ENCODE measurements around the gene KLF16. TPM values are rescaled to one million over a fixed set of nuclear protein-coding genes. Genes with fewer than 3 reads are reported as not detected.

KLF16 gene
- total RNA-seq, 1 experiment from 2014 or later: 64.0 TPM

DNA sequence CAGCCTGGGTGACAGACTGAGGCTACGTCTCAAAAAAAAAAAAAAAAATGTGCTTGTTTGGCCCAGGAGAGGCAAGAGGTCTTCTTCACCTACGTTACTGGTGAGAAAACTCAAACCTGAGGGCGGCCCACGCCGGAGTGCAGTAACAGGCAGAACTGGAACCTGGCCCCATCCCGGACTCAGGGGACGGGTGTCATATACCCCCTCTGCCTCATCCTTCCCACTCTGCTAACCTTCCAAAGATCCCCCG is 41.4 kb upstream of the KLF16 start:
- Mint-ChIP-seq H3K4me3 (peak overlapping the region; percentile 65), H3K36me3 (no peaks in the 10 kb centered on the region), H3K27me3 (ENCODE audit: low read depth) (no peaks in the 10 kb centered on the region), H3K4me1 (peaks cover 17% of the 10 kb centered on the region), H3K27ac (peak overlapping the region; percentile 95), H3K9me3 (no peaks in the 10 kb centered on the region)
- CTCF ChIA-PET: interaction anchor here (0.5 to 2.2 kb wide), 8 partner anchors 10 to 79 kb away, joined by 3 to 11 read pairs (median 4); no protein-coding TSS in a partner anchor
- DNase-seq (ENCODE audit: low spot score): no peak
- POLR2A ChIA-PET: interaction anchor here (0.7 to 1.4 kb wide), 3 partner anchors 9 to 137 kb away, joined by 3 read pairs; no protein-coding TSS in a partner anchor
- ATAC-seq: peak; percentile 4; the same call in 1 of the 2 replicates
- no peak for TF ChIP-seq RORB (CRISPR knock-in tag; IDR thresholded peaks at IDR 0.05)
- TF ChIP-seq NFE2L1 (CRISPR knock-in tag; IDR thresholded peaks at IDR 0.05): 0 out of 2 replicates have a peak, but pooled peaks have one; percentile 33

DNA sequence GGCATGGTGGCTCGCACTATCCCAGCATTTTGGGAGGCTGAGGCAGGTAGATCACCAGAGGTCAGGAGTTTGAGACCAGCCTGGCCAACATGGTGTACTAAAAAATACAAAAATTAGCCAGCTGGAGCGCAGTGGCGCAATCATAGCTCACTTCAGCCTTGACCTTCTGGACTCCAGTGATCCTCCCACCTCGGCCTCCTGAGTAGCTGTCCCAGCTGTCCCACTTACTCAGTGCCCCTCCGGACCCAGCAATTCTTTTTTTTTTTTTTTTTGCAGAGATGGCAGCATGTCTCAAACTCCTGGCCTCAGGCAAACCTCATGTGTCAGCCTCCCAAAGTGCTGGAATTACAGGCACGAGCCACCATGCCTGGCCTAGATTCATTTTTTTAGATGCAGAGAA is 39.5 kb upstream of the KLF16 start:
- peaks cover 17% of the 10 kb centered on the region for H3K4me1 Mint-ChIP-seq
- CTCF ChIA-PET: interaction anchor here (2.0 to 2.2 kb wide), 2 partner anchors 27 to 77 kb away, joined by 10 to 11 read pairs; no protein-coding TSS in a partner anchor
- no peaks in the 10 kb centered on the region for H3K9me3 Mint-ChIP-seq
- H3K4me3 Mint-ChIP-seq: no peak overlapping the region
- H3K27me3 Mint-ChIP-seq (ENCODE audit: low read depth): no peaks in the 10 kb centered on the region
- TF ChIP-seq, protein P1, sequence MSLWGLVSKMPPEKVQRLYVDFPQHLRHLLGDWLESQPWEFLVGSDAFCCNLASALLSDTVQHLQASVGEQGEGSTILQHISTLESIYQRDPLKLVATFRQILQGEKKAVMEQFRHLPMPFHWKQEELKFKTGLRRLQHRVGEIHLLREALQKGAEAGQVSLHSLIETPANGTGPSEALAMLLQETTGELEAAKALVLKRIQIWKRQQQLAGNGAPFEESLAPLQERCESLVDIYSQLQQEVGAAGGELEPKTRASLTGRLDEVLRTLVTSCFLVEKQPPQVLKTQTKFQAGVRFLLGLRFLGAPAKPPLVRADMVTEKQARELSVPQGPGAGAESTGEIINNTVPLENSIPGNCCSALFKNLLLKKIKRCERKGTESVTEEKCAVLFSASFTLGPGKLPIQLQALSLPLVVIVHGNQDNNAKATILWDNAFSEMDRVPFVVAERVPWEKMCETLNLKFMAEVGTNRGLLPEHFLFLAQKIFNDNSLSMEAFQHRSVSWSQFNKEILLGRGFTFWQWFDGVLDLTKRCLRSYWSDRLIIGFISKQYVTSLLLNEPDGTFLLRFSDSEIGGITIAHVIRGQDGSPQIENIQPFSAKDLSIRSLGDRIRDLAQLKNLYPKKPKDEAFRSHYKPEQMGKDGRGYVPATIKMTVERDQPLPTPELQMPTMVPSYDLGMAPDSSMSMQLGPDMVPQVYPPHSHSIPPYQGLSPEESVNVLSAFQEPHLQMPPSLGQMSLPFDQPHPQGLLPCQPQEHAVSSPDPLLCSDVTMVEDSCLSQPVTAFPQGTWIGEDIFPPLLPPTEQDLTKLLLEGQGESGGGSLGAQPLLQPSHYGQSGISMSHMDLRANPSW (CRISPR knock-in tag; conservative IDR thresholded peaks at IDR 0.05; ENCODE audit: low read depth): no peak
- TF ChIP-seq IRF2 (CRISPR knock-in tag; IDR thresholded peaks at IDR 0.05; ENCODE audit: borderline replicate concordance, low read depth) (no peak), GABPB1 (CRISPR knock-in tag; IDR thresholded peaks at IDR 0.05) (peak; percentile 30; the same call in 1 of the 2 replicates)
- TF ChIP-seq, protein P2, sequence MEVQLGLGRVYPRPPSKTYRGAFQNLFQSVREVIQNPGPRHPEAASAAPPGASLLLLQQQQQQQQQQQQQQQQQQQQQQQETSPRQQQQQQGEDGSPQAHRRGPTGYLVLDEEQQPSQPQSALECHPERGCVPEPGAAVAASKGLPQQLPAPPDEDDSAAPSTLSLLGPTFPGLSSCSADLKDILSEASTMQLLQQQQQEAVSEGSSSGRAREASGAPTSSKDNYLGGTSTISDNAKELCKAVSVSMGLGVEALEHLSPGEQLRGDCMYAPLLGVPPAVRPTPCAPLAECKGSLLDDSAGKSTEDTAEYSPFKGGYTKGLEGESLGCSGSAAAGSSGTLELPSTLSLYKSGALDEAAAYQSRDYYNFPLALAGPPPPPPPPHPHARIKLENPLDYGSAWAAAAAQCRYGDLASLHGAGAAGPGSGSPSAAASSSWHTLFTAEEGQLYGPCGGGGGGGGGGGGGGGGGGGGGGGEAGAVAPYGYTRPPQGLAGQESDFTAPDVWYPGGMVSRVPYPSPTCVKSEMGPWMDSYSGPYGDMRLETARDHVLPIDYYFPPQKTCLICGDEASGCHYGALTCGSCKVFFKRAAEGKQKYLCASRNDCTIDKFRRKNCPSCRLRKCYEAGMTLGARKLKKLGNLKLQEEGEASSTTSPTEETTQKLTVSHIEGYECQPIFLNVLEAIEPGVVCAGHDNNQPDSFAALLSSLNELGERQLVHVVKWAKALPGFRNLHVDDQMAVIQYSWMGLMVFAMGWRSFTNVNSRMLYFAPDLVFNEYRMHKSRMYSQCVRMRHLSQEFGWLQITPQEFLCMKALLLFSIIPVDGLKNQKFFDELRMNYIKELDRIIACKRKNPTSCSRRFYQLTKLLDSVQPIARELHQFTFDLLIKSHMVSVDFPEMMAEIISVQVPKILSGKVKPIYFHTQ (CRISPR knock-in tag; IDR thresholded peaks at IDR 0.05): no peak
- no peak for DNase-seq (ENCODE audit: low spot score)
- H3K36me3 Mint-ChIP-seq: no peaks in the 10 kb centered on the region
- POLR2A ChIA-PET: interaction anchor here (0.6 to 0.7 kb wide), 2 partner anchors 28 to 1553 kb away, joined by 3 read pairs; no protein-coding TSS in a partner anchor
- no peak overlapping the region; the same call in 1 of the 2 replicates for H3K27ac Mint-ChIP-seq
- no peak for ATAC-seq

DNA sequence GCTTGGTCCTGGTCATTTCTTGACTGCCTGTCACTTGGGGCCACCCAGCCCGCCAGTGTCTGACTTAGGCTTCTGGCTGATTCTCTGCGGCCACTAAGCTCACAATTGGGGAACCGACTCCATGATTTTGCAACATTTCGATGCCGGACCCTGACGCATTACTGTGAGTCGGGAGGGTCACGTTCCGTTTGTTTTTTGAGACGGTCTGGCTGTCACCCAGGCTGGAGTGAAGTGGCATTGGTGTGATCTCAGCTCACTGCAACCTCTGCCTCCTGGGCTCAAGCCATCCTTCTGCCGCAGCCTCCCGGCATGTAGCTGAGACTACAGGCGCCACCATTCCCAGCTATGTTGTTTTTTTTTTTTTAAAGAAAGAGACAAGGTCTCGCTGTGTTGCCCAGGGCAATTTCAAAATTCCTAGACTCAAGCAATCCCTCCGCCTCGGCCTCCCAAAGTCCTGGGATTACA is 38.6 kb upstream of the KLF16 start:
- no peak overlapping the region for H3K27ac Mint-ChIP-seq
- ChIA-PET POLR2A (no interaction called here), CTCF (interaction anchor here (0.6 kb wide), 1 partner anchor 43 kb away, joined by 4 read pairs; no protein-coding TSS in a partner anchor)
- H3K36me3 Mint-ChIP-seq: no peaks in the 10 kb centered on the region
- TF ChIP-seq, protein P3, sequence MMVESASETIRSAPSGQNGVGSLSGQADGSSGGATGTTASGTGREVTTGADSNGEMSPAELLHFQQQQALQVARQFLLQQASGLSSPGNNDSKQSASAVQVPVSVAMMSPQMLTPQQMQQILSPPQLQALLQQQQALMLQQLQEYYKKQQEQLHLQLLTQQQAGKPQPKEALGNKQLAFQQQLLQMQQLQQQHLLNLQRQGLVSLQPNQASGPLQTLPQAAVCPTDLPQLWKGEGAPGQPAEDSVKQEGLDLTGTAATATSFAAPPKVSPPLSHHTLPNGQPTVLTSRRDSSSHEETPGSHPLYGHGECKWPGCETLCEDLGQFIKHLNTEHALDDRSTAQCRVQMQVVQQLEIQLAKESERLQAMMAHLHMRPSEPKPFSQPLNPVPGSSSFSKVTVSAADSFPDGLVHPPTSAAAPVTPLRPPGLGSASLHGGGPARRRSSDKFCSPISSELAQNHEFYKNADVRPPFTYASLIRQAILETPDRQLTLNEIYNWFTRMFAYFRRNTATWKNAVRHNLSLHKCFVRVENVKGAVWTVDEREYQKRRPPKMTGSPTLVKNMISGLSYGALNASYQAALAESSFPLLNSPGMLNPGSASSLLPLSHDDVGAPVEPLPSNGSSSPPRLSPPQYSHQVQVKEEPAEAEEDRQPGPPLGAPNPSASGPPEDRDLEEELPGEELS (CRISPR knock-in tag; IDR thresholded peaks at IDR 0.05): no peak
- TF ChIP-seq ZNF121 (CRISPR knock-in tag; IDR thresholded peaks at IDR 0.05): 0 out of 2 replicates have a peak, but pooled peaks have one; percentile 0
- H3K4me1 Mint-ChIP-seq: peaks cover 21% of the 10 kb centered on the region
- no peak overlapping the region for H3K4me3 Mint-ChIP-seq
- no peak for ATAC-seq
- no peak for DNase-seq (ENCODE audit: low spot score)
- H3K9me3 Mint-ChIP-seq: no peaks in the 10 kb centered on the region
- H3K27me3 Mint-ChIP-seq (ENCODE audit: low read depth): peaks cover 5% of the 10 kb centered on the region; the same call in 1 of the 2 replicates

DNA sequence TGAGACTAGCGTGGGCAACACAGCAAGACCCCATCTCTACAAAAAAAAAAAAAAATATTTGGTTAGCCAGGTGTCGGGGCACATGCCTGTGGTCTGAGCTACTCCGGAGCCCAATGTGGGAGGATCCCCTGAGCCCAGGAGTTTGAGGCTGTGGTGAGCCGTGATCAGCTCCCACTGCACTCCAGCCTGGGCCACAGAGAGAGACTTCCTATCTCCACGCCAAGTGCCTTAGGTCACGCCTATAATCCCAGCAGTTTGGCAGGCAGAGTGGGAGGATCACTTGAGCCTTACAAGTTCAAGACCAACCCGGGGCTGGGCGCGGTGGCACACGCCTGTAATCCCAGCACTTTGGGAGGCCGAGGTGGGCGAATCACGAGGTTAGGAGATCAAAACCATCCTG is 33.1 kb upstream of the KLF16 start:
- H3K27me3 Mint-ChIP-seq (ENCODE audit: low read depth): peaks cover 17% of the 10 kb centered on the region
- DNase-seq (ENCODE audit: low spot score) (no peak), ATAC-seq (no peak)
- H3K9me3 Mint-ChIP-seq: no peaks in the 10 kb centered on the region
- H3K4me3 Mint-ChIP-seq: no peak overlapping the region
- POLR2A ChIA-PET: no interaction called here
- CTCF ChIA-PET: interaction anchor here (1.2 to 2.8 kb wide), 4 partner anchors 31 to 370 kb away, joined by 3 to 19 read pairs (median 5); no protein-coding TSS in a partner anchor
- no peak overlapping the region for H3K27ac Mint-ChIP-seq
- no peaks in the 10 kb centered on the region for H3K36me3 Mint-ChIP-seq
- H3K4me1 Mint-ChIP-seq: peaks cover 7% of the 10 kb centered on the region
- TF ChIP-seq HMGA2 (CRISPR knock-in tag; IDR thresholded peaks at IDR 0.05) (no peak), FOXJ3 (CRISPR knock-in tag; IDR thresholded peaks at IDR 0.05; ENCODE audit: borderline replicate concordance) (no peak), CREB1 (CRISPR knock-in tag; IDR thresholded peaks at IDR 0.05) (no peak)
- TF ChIP-seq, protein P4, sequence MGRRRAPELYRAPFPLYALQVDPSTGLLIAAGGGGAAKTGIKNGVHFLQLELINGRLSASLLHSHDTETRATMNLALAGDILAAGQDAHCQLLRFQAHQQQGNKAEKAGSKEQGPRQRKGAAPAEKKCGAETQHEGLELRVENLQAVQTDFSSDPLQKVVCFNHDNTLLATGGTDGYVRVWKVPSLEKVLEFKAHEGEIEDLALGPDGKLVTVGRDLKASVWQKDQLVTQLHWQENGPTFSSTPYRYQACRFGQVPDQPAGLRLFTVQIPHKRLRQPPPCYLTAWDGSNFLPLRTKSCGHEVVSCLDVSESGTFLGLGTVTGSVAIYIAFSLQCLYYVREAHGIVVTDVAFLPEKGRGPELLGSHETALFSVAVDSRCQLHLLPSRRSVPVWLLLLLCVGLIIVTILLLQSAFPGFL (CRISPR knock-in tag; IDR thresholded peaks at IDR 0.05; ENCODE audit: borderline replicate concordance): no peak
- TF ChIP-seq, protein P5, sequence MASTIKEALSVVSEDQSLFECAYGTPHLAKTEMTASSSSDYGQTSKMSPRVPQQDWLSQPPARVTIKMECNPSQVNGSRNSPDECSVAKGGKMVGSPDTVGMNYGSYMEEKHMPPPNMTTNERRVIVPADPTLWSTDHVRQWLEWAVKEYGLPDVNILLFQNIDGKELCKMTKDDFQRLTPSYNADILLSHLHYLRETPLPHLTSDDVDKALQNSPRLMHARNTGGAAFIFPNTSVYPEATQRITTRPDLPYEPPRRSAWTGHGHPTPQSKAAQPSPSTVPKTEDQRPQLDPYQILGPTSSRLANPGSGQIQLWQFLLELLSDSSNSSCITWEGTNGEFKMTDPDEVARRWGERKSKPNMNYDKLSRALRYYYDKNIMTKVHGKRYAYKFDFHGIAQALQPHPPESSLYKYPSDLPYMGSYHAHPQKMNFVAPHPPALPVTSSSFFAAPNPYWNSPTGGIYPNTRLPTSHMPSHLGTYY (CRISPR knock-in tag; IDR thresholded peaks at IDR 0.05): no peak
- TF ChIP-seq, protein P6, sequence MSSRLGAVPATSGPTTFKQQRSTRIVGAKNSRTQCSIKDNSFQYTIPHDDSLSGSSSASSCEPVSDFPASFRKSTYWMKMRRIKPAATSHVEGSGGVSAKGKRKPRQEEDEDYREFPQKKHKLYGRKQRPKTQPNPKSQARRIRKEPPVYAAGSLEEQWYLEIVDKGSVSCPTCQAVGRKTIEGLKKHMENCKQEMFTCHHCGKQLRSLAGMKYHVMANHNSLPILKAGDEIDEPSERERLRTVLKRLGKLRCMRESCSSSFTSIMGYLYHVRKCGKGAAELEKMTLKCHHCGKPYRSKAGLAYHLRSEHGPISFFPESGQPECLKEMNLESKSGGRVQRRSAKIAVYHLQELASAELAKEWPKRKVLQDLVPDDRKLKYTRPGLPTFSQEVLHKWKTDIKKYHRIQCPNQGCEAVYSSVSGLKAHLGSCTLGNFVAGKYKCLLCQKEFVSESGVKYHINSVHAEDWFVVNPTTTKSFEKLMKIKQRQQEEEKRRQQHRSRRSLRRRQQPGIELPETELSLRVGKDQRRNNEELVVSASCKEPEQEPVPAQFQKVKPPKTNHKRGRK (CRISPR knock-in tag; IDR thresholded peaks at IDR 0.05; ENCODE audit: borderline replicate concordance): no peak
- TF ChIP-seq, protein P7, sequence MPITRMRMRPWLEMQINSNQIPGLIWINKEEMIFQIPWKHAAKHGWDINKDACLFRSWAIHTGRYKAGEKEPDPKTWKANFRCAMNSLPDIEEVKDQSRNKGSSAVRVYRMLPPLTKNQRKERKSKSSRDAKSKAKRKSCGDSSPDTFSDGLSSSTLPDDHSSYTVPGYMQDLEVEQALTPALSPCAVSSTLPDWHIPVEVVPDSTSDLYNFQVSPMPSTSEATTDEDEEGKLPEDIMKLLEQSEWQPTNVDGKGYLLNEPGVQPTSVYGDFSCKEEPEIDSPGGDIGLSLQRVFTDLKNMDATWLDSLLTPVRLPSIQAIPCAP (CRISPR knock-in tag; IDR thresholded peaks at IDR 0.05): no peak

Data from WTC11 (cell line).